HEK293 (cell line): ENCODE results near the gene ZNF217.

Experiments
- CTCF ChIA-PET: fragments of 350-600 bp; formaldehyde crosslinking; extraction: SDS; loops from one replicate; lab custom pipeline; 2021; ENCODE audit warnings: antibody characterized with exemption; lab: Yijun Ruan, JAX
- POLR2A ChIA-PET: fragments of 300-600 bp; formaldehyde crosslinking; extraction: SDS; loops from one replicate; lab custom pipeline; 2020; ENCODE audit warnings: antibody characterized with exemption, inconsistent platforms; lab: Yijun Ruan, JAX
- H3K27ac ChIP-seq: fragments of 200-500 bp; sonication (Bioruptor generic); 2 replicates; pipeline ENCODE4 v1.5.1; 2014; ENCODE audit warnings: low read depth, low read length, control low read depth, inconsistent platforms; ENCODE audit errors: extremely low read depth
- H3K36me3 ChIP-seq, 2 experiments: fragments of 200-500 bp in 1 of 2; sonication (Bioruptor generic) in 1 of 2; 1 replicate in 1 of 2; 2 replicates in 1 of 2; pipeline ENCODE4 v1.5.1; 2014 to 2017; ENCODE audit warnings: inconsistent platforms in 2 of 2, low read length in 2 of 2; ENCODE audit not compliant: control insufficient read depth in 2 of 2, insufficient read depth in 1 of 2
- H3K4me1 ChIP-seq: fragments of 200-500 bp; sonication (Bioruptor generic); 2 replicates; pipeline ENCODE4 v1.5.1; 2014; ENCODE audit warnings: mild to moderate bottlenecking, low read length, inconsistent platforms; ENCODE audit not compliant: control insufficient read depth, insufficient read depth
- H3K4me3 ChIP-seq: 2 replicates; pipeline ENCODE4 v1.5.1; 2011; ENCODE audit warnings: low read depth, mild to moderate bottlenecking, control low read depth, low read length, moderate library complexity
- H3K9me3 ChIP-seq: fragments of 200-500 bp; sonication (Bioruptor generic); 2 replicates; pipeline ENCODE4 v1.5.1; 2014; ENCODE audit warnings: low read depth, low read length, inconsistent platforms; ENCODE audit not compliant: control insufficient read depth, insufficient read depth
- KLF10 ChIP-seq: fragments of 450-650 bp; IDR thresholded peaks from 2 replicates; pipeline ENCODE4 v1.5.1; 2018; ENCODE audit warnings: missing biosample characterization, mild to moderate bottlenecking, missing genetic modification characterization
- PRDM10 ChIP-seq: fragments of 450-650 bp; formaldehyde crosslinking; IDR thresholded peaks from 2 replicates; pipeline ENCODE4 v1.5.1; 2016; ENCODE audit warnings: missing biosample characterization, missing genetic modification characterization
- SP7 ChIP-seq: fragments of 450-650 bp; formaldehyde crosslinking; IDR thresholded peaks from 2 replicates; pipeline ENCODE4 v1.5.1; 2016; ENCODE audit warnings: missing biosample characterization, missing genetic modification characterization
- ZNF121 ChIP-seq: fragments of 450-650 bp; formaldehyde crosslinking; IDR thresholded peaks from 2 replicates; pipeline ENCODE4 v1.5.1; 2016; ENCODE audit warnings: missing biosample characterization, missing genetic modification characterization
- ZNF335 ChIP-seq: fragments of 450-650 bp; formaldehyde crosslinking; conservative IDR thresholded peaks from 2 replicates; pipeline ENCODE4 v1.5.1; 2016; ENCODE audit warnings: missing biosample characterization, missing genetic modification characterization
- ZNF518A ChIP-seq: fragments of 450-650 bp; formaldehyde crosslinking; conservative IDR thresholded peaks from 2 replicates; pipeline ENCODE4 v1.5.1; 2016; ENCODE audit warnings: low read depth, missing biosample characterization, missing genetic modification characterization
- ZNF600 ChIP-seq: fragments of 450-650 bp; formaldehyde crosslinking; IDR thresholded peaks from 2 replicates; pipeline ENCODE4 v1.5.1; 2016; ENCODE audit warnings: missing biosample characterization, missing genetic modification characterization
- TF ChIP-seq, protein P1 (sequence below): fragments of 450-650 bp; formaldehyde crosslinking; IDR thresholded peaks from 2 replicates; pipeline ENCODE4 v1.5.1; 2016; ENCODE audit warnings: missing biosample characterization, missing genetic modification characterization, low read depth
- TF ChIP-seq, protein P2 (sequence below): sonication (generic); formaldehyde crosslinking; IDR thresholded peaks from 2 replicates; pipeline ENCODE4 v1.8.1; 2022; ENCODE audit warnings: mild to moderate bottlenecking, moderate library complexity, missing genetic modification reagents

The ZNF217 gene

GRCh38 chr20:53643031-53643832 lies 49.6 kb upstream of the ZNF217 start (continued):
- 0 out of 2 replicates have a peak, but pooled peaks have one; percentile 30 for TF ChIP-seq PRDM10
- no peak for TF ChIP-seq ZNF518A (tag by site-specific recombination)
- TF ChIP-seq, protein P1, sequence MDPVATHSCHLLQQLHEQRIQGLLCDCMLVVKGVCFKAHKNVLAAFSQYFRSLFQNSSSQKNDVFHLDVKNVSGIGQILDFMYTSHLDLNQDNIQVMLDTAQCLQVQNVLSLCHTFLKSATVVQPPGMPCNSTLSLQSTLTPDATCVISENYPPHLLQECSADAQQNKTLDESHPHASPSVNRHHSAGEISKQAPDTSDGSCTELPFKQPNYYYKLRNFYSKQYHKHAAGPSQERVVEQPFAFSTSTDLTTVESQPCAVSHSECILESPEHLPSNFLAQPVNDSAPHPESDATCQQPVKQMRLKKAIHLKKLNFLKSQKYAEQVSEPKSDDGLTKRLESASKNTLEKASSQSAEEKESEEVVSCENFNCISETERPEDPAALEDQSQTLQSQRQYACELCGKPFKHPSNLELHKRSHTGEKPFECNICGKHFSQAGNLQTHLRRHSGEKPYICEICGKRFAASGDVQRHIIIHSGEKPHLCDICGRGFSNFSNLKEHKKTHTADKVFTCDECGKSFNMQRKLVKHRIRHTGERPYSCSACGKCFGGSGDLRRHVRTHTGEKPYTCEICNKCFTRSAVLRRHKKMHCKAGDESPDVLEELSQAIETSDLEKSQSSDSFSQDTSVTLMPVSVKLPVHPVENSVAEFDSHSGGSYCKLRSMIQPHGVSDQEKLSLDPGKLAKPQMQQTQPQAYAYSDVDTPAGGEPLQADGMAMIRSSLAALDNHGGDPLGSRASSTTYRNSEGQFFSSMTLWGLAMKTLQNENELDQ (tag by site-specific recombination), result no peak
- TF ChIP-seq ZNF600, result 0 out of 2 replicates have a peak, but pooled peaks have one; percentile 16
- no peak for TF ChIP-seq ZNF121 (tag by site-specific recombination)

DNA sequence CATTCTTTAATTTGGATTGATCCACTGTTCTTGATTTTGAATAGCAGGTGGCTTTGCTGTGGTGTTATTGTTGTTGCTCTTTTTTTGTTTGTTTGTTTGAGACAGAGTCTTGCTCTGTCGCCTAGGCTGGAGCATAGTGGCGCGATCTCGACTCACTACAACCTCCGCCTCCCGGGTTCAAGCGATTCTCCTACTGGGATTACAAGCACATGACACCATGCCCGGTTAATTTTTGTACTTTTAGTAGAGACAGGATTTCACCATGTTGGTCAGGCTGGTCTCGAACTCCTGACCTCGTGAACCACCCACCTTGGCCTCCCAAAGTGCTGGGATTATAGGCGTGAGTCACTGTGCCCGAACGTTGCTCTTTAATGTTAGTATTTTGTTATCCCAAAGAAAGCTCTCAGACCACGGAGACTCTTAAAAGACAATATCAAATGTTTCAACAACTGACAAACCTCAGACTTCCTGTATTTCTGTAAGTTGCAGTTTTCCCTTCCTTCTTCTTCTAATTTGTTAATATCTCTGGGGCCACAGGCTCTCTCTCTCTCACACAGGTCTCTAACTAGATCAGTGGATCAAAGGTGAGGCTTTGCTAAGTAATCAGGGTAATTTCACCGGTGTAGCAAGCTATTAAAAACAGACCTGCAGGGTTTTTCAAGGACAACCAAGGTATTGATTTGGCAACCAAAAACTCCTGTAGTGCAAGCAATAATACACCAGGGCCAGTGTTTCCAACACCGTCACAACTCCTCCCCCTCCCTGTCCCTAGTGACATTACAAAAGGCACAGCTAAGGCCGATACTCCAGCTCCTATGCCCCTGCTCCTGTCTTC lies 48.8 kb upstream of the ZNF217 start:
- Histone ChIP-seq H3K36me3 (no peaks in the 10 kb centered on the region), H3K4me3 (no peak overlapping the region), H3K9me3 (no peaks in the 10 kb centered on the region)
- POLR2A ChIA-PET, result interaction anchor here (0.8 kb wide), 1 partner anchor 31 kb away, joined by 3 read pairs; no protein-coding TSS in a partner anchor
- TF ChIP-seq SP7 (tag by site-specific recombination) (no peak), KLF10 (tag by site-specific recombination) (no peak), ZNF335 (tag by site-specific recombination) (peak; percentile 40; the same call in 1 of the 2 replicates)
- TF ChIP-seq, protein P2, sequence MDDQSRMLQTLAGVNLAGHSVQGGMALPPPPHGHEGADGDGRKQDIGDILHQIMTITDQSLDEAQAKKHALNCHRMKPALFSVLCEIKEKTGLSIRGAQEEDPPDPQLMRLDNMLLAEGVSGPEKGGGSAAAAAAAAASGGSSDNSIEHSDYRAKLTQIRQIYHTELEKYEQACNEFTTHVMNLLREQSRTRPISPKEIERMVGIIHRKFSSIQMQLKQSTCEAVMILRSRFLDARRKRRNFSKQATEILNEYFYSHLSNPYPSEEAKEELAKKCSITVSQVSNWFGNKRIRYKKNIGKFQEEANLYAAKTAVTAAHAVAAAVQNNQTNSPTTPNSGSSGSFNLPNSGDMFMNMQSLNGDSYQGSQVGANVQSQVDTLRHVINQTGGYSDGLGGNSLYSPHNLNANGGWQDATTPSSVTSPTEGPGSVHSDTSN, result no peak
- TF ChIP-seq, all 188 proteins: peak for 1
- H3K4me1 ChIP-seq, result no peaks in the 10 kb centered on the region
- H3K27ac ChIP-seq, result no peak overlapping the region
- CTCF ChIA-PET, result interaction anchor here (0.9 to 1.2 kb wide), 4 partner anchors 11 to 84 kb away, joined by 3 to 6 read pairs (median 4); no protein-coding TSS in a partner anchor
